ENCODE measurements around the gene DTYMK.

DTYMK gene

GRCh38 chr2:241645915-241646645 is 40.5 kb downstream of the DTYMK start:
- DNase-seq, result no peak

DNA sequence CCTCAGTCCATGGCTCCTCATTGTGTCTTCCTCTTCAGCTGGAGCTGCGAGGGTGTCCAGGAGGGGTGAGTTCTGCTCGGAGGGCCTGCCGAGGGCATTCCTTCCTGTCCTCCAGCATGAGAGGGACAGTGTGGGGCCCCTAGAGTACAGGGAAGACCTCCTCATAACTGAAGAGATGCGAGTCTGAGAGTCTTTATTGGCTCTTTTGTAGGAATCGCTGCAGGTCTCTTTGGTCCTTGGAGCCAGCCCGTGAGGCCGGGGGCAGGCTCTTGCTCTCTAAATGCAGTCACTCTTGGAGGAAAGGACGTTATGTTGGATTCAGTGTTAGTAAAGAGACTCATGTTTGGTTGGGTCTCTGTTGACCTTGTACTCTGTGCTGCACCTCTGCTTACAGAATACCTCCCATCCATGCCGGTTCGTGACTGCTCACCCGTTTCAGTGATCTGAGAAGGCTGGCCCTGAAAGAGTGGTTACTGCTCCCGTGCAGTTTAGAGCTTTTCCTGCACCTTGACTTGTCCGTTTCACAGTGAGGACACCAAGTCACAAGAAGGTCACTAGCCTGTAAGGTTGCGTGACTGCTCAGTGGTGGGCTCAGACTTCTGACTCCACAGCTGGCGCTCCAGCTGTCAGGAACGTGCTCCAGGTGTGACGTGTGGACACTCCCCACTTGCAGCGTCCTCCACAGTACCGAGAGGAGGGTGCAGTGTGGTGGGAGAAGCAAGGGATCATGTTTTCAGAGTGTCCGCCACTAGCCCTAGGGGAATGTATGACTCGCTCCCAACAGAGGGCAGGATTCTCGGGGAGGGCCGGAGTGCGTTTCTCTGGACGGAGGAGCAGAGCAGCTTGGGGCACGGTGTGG is 41.3 kb downstream of the DTYMK start:
- DNase-seq, result no peak

GRCh38 chr2:241641631-241642030 is 45.0 kb downstream of the DTYMK start:
- no peak for DNase-seq

DNA sequence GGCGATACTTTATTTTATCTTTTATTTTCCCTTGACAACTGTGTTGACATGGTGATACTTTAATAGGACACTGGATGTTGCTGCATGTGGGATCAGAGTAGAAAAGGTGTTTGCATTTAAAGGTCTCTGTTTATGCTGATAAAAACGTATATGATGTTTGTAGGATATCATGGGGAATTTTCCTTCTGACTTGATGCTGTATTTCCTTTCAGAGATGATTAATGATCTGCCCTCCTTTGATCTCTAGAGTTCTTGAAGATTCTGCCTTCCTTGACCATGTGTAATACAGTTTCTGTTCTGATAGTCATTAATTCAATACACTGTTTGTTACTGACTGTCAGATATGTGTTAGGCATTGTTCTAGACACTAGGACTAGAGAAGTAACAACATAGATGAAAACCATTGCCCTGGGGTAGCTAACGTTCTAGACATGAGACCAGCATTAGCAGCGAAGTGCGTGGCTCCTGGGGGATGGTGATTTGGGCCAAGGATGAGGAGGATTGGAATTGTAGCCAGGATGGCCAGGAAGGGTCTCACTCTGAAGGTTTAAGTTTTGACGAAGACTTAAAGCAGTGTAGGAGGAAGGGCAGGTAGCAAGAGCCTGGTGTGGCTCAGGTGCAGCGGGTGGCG is 46.3 kb downstream of the DTYMK start:
- no peak for DNase-seq

DNA sequence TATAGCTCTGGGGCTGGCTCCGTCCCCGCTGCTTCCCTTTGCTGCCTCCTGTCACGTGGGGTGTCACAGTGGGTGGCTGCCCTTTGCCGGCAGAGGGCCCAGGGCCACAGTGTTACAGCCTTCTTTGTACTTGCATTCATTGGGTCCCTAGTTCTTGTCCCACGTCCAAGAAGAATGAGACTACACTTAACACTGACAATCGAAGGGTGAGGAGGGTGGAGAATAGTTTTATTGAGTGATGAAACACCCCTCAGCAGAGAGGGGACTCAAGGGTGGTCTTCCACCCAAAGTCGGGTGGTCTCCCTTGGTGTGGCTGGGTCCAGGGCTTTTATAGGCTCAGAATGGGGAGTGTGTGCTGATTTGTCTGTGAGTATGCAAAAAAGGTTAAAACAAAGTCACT is 47.2 kb downstream of the DTYMK start:
- DNase-seq, result no peak

- no peak for DNase-seq
These were observed 47.7 kb downstream of the DTYMK start for GRCh38 chr2:241638940-241639339.

- DNase-seq, result peak; percentile 61
These were observed 48.6 kb downstream of the DTYMK start for GRCh38 chr2:241637795-241638660.

GRCh38 chr2:241637018-241637794 is 49.4 kb downstream of the DTYMK start, which contains the start of the genes ATG4B and THAP4:
ATG4B (plus strand) TSS chr2:241637693; CDS start chr2:241637715, 22 bp downstream.
THAP4 (minus strand) TSS chr2:241637158; CDS start chr2:241637017, 141 bp downstream.
- DNase-seq, result peak; percentile 93

DNA sequence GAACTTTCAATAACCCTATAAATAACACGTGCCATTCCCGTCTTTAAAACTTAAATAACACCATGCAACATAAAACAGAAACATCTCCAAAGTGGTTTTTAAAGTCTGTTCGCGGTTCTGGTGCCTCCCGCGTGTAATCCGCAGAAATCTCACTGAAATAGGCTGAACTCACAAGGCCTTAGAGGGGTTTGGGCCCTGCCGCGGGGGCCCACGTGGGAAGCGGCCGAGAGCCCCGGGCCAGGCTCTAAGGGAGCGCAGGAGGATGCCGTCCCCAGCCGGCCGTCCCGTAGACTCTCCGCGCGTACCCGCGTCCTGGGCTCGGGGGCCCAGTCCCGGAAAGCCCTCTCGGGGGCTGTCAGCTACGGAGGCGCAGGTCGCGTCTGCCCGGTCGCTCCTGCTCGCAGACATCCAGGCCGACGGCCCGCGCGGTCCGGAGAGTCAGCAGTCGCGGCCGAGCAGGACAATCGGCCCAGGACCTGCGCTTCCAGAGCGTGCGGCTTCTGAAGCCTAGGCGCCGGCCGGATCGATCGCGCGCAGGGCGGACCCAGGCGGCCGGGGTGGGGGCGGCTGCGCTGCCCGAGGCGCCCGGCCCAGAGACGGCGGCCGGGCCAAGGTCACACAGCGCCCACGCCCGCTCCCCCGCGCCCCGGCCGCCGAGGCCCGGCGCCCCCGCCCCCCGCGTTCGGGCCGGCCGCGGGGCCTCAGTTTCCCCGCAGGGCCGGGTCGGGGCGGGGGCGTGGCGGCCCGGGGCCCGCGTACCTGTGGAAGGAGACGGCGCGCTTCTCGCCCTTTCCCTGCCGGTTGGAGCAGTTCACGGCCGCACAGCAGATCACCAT is 50.2 kb downstream of the DTYMK start:
- peak; percentile 66 for DNase-seq

DNA sequence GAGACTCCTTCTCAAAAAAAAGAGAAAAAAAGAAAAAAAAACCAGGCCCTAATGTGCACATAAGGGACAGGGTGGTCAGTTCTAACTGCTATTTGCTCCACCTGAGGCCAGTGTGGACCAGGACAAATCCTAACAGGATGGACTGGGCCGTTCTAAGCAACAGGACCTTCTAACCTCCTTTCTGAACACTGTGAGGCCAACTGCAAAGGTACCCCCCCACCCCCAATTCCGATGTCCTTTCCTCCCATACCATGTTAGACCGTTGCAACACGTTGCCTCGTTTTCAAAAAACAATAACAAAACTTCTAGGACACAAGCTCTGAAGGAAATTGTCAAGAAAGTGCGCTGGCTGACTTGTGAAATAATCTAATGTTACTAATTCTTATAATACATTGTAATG is 50.9 kb downstream of the DTYMK start:
- DNase-seq, result peak; percentile 37

DNA sequence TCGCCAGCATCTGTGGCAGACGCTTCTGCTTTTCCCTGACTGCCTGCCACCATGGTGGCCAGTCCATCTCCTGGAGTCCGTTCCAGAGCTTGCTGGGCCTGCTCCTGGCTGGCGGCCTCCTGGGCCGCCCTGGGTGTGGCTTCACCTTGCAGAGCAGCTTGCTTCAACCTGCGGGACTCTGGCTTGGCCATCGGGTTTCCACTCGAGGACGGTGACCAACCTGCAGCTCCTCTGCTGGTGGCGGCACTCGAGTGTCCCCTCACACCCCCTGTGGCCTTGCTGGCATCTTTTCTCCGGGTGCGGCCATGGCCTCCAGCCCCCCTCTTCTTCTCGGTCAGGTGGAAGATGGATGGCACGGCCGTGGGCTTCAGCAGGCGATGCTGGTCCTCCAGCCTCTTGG is 53.1 kb downstream of the DTYMK start:
- DNase-seq, result peak; percentile 25

DNA sequence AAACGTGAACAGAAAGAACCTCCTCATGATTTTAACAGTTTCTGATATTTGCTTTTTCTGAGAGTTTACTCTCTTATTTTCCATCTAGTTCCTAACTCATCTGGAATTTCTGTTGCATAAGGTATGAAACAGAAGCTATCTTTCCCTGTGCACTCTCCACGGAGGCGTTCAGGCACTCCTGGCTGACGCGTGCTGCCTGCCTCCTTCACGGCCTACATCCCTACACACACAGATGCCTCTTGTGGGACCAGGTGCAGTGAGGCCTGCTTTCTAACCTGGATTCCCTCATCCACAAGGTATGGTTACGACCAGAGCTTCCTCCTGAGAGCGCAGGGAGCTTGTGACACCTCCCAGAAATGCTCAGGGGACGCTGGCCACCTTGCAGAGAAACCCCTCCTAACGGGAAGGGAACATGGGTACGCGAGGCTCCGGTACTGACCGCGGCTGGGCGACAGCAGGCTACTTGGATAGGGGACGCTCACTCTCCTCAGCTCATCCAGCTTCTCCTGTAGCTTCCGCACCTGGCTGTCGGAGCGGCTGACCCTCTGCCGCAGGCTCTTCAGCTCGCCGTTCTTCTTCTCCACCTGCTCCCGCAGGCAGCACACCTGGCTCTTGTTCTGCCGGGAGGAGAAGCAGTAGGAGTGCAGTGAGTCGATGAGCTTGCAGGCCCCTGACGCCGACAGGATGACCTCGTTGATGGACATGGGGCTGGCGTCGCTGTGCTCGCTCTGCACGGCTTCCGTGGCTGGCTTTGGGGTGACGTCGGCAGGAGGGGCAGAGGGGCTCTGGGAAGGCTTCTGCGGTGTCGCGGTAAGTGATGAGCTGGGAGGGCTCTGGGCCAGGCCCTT is 53.9 kb downstream of the DTYMK start:
- DNase-seq, result no peak

DNA sequence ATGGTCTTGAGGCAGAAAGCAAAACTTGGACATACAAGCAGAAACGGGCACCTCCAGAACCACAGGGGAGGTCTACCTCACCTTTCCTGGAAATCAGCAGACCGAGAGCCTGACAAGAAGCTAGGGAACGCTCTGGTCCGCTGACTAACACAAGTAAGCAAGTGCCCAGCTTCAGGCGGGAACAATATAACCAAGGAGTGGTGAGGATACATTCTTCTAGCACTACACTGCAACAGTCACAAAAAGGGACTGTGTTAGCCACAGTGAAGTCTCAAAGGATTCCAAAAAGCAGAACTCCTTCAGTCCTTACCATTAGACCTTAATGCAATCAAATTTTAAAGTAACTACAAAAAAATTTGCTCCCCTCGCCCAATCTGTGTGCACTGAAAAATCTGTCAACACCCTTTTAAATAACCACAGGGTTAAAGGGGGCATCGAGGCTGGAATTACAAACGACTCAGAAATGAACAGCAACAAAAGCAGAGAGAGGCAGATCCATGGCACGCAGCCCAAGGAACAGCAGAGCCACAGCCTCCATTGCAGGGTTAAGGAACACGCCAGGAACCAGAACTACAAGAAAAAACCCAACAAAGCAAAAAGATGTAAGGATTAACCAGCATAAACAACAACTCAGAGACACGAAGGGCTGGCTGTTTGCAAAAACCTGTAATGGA is 56.7 kb downstream of the DTYMK start:
- no peak for DNase-seq

- no peak for DNase-seq
These were observed 58.9 kb downstream of the DTYMK start for GRCh38 chr2:241627675-241628074.

Measured in hematopoietic multipotent progenitor cell treated with erythropoietin and hydrocortisone succinate and interleukin-3 and kit ligand, for 4 days (in vitro differentiated cells).